Motor neuron (in vitro differentiated cells): ENCODE results near the gene TEDC2. TPM values are rescaled to one million over a fixed set of nuclear protein-coding genes. Genes with fewer than 3 reads are reported as not detected.

Experiments
- ATAC-seq, 8 experiments: fragments of 200-7000 bp; cut with Tn5 transposase; replicated peaks in 6 of 8; 2 replicates each; pipeline ENCODE4 v1.8.0; 2021; ENCODE audit warnings: mild to moderate bottlenecking in 8 of 8, moderate library complexity in 8 of 8
- H3K27ac ChIP-seq, 2 donors: fragments of 250-450 bp; sonication (Bioruptor Pico); 2 replicates each; pipeline ENCODE4 v1.9.0; 2021; ENCODE audit warnings: antibody characterized with exemption in 2 of 2, mild to moderate bottlenecking in 2 of 2, moderate library complexity in 1 of 2
- H3K4me1 ChIP-seq, 2 donors: fragments of 250-450 bp; sonication (Bioruptor Pico); replicated peaks in 1 of 2; 2 replicates each; pipeline ENCODE4 v1.6.1; 2021; ENCODE audit warnings: antibody characterized with exemption in 2 of 2, mild to moderate bottlenecking in 2 of 2, moderate library complexity in 1 of 2
- H3K4me3 ChIP-seq, 5 donors: fragments of 250-450 bp; sonication (Bioruptor Pico); 2 replicates each; pipeline ENCODE4 v1.9.0; 2021; ENCODE audit warnings: antibody characterized with exemption in 5 of 5, mild to moderate bottlenecking in 5 of 5, moderate library complexity in 4 of 5
- WGBS, 10 experiments: fragments of 450-650 bp; shearing (Covaris generic); methylation state at CpG; one replicate each; pipeline ENCODE4 v1.0.0; 2022; 5-methylcytosine and 5-hydroxymethylcytosine counted together
- in situ Hi-C, 9 experiments: fragments of 400-800 bp; cut with MboI; loops; one replicate each; pipeline ENCODE4 v1.15.0; 2021; ENCODE audit warnings: low sequenced_read_pairs in 9 of 9, low pct_unique_long_range_greater_than_20kb in 2 of 9; ENCODE audit not compliant: unreplicated experiment in 9 of 9
- total RNA-seq, 8 experiments: library from RNA; unstranded; fragments of 300-600 nt; gene quantifications; 2 replicates each; pipeline versions ENCODE4 v1.2.3 to v1.2.4, GENCODE V29; 2022

Gene TEDC2, protein sequence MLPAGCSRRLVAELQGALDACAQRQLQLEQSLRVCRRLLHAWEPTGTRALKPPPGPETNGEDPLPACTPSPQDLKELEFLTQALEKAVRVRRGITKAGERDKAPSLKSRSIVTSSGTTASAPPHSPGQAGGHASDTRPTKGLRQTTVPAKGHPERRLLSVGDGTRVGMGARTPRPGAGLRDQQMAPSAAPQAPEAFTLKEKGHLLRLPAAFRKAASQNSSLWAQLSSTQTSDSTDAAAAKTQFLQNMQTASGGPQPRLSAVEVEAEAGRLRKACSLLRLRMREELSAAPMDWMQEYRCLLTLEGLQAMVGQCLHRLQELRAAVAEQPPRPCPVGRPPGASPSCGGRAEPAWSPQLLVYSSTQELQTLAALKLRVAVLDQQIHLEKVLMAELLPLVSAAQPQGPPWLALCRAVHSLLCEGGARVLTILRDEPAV
- 10 to 100 TPM in 4 of 8 experiments, 1 to 10 TPM in 3, under 1 TPM in 1; 0.61 to 26.8 (median 10.0) TPM for total RNA-seq

DNA sequence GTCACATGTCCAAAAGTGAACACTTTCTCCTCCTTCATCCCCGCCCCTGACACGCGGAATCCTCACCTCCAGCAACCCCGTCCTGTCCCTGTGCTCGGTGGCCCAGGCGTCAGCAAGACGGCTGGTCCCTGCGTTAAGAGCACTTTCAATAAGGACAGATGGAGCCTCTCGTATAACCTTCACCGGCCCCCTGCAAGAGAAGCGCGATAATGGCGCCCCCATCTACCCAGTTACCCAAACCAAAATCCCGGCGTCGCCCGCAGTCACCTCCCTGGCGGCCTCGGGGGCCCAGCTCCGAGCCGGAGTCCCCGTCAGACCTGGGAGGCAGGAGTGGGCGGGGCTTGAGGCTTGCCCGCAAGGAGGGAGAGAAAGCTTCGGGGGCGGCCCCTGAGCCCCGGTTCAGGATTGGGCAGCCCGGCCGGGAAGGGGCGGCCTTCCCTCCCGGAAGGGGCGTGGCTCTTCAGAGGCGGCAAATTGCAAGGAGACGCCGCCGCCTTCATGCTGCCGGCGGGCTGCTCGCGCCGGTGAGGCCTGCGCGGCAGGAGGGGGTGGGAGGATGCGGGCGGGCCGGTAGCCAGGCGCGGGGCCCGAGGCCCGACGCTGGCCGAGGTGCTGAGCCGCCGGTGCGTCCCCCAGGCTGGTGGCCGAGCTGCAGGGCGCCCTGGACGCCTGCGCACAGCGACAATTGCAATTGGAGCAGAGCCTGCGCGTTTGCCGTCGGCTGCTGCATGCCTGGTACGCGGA is at the start of gene TEDC2:
Gene TEDC2, plus strand, starts transcription at position 463 of the 744 bp plus-strand sequence. Its CDS starts 36 bp downstream, at position 499.
- WGBS, 10 experiments: 0 to 20% (median 0%) methylated on average over 1 to 16 of the region's 66 CpGs; no CpG with 5 or more reads in 3 of the 10 experiments
- H3K27ac ChIP-seq: peak within 1 kb of the TSS; percentile 57 to 58
- in situ Hi-C loops: no loop called here
- peak; percentile 93 to 96 (median 94) for ATAC-seq
- H3K4me3 ChIP-seq: peak within 1 kb of the TSS; percentile 65 to 89 (median 70)
- H3K4me1 ChIP-seq: peaks cover 3 to 16% of the 10 kb centered on the region in 2 donors

DNA sequence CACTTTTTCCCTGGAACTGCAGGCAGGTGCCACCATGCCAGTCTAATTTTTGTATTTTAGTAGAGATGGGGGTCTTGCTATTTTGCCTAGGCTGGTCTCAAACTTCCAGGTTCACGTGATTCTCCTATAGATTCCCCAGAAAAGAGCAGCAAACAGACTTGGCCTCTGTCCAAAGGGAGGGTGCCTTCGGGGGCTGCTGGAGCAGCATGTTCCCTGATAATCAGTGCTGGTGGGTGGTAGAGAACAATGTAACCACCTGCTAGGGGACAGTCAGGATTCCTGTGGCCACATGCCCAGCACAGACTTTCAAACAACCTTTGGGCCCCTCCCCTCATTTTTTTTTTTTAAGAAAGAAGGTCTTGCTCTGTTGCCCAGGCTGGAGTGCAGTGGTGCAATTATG is 44.8 kb upstream of the TEDC2 start:
- no peak overlapping the region for H3K4me3 ChIP-seq
- in situ Hi-C loops: no loop called here
- no peak for ATAC-seq

DNA sequence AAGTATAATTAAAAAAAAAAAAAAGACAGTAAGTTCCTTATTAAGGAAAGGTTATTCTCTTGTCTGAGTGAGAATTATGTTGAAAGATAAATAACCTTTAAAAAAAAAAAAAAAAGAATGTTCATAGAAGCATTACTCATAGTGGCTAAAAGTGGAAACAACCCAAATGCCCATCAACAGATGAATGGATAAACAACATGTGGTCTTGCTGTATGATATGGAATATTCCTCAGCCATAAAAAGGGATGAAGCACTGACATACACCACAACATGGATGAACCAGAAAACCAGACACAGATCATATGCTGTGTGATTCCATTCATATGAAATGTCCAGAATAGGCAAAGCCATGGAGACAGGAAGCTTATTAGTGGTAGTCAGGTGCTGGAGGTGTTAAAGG is 39.9 kb upstream of the TEDC2 start:
- H3K27ac ChIP-seq: no peak overlapping the region
- ATAC-seq: no peak
- in situ Hi-C loops: no loop called here
- no peaks in the 10 kb centered on the region for H3K4me1 ChIP-seq
- H3K4me3 ChIP-seq: no peak overlapping the region

More for the DNA sequence above, 44.8 kb upstream of the TEDC2 start:
- Histone ChIP-seq H3K27ac (no peak overlapping the region), H3K4me1 (no peaks in the 10 kb centered on the region)
- 80 to 100% (median 84%) methylated on average over 1 to 2 of the region's 2 CpGs; no CpG with 5 or more reads in 6 of the 10 experiments for WGBS, 10 experiments

GRCh38 chr16:2422123-2422867 is 37.6 kb upstream of the TEDC2 start:
- no peak overlapping the region for H3K27ac ChIP-seq
- H3K4me3 ChIP-seq: no peak overlapping the region
- in situ Hi-C loops: no loop called here
- 42 to 100% (median 83%) methylated on average over 1 to 2 of the region's 7 CpGs; no CpG with 5 or more reads in 3 of the 10 experiments for WGBS, 10 experiments
- H3K4me1 ChIP-seq: no peaks in the 10 kb centered on the region
- ATAC-seq: peak in 3 of 8 experiments; percentile 18 to 53 (median 21)

DNA sequence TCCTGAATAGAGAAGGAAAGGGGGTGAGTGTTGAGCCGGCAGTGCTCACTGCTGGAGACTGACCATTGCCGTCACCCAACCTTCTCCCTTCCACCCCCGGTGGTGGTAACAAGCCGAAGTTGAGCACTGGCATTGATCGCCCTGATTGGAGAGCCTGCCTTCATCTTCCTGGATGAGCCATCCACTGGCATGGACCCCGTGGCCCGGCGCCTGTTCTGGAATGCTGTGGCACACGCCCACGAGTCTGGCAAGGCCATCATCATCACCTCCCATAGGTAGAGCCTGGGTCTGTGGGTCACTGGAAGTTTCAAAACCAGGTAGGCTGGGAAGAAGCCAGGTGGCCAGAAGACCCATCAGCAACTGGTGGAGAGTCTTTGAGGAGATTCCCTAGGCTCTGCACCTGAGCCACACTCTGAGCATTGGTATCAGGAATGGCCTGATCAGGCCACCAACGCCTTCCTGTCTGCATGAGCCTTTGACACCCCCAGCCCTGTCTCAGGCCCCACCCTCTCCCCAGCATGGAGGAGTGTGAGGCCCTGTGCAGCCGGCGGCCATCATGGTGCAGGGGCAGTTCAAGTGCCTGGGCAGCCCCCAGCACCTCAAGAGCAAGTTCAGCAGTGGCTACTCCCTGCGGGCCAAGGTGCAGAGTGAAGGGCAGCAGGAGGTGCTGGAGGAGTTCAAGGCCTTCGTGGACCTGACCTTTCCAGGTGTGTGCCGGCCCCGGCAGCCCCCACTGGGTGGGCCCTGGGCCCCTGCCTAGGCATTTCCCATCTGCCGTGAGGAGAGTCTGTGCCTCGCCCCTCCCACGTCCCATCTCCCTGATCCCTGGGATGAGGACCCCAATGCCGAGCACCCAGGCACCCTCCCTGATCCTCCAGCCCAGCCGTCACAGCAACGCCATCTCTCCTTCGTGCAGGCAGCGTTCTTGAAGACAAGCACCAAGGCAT is 35.6 kb upstream of the TEDC2 start:
- no peak for ATAC-seq
- in situ Hi-C loops: loop anchor here in 1 of 9 experiments (25.0 kb wide), 1 partner anchor 87 kb away; the partner anchor contains the start of gene ABCA3
- Histone ChIP-seq H3K27ac (no peak overlapping the region), H3K4me1 (peaks cover 0 to 4% of the 10 kb centered on the region in 2 donors), H3K4me3 (no peak overlapping the region)
- 80 to 94% (median 83%) methylated on average over 1 to 9 of the region's 25 CpGs; no CpG with 5 or more reads in 6 of the 10 experiments for WGBS, 10 experiments

DNA sequence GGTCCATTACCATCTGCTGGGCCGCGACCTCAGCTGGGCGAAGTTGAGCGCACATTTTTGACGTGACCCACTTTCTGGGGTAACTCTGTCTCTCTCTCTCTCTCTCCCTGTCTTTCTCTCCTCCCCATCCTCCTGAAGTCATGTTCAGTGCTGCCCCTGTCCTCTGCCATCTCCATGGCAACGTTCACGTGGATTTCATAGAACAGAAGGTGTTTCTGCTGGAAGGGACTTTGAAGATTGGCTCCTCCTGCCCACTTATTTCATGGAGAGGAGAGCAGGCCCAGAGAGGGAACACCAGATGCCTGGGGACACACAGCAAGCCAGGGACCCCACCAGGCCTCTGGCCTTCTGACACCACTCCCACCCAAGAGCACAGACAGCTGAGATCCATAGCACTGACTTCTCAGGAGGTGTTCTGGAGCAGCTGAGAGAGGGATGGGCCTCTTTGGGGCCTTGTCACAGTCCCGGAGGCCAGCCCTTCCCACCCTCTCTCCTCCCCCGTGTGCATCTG is 34.8 kb upstream of the TEDC2 start:
- Histone ChIP-seq H3K4me1 (peaks cover 0 to 4% of the 10 kb centered on the region in 2 donors), H3K27ac (no peak overlapping the region), H3K4me3 (no peak overlapping the region)
- WGBS, 10 experiments: 17 to 100% (median 83%) methylated on average over 1 to 9 of the region's 9 CpGs; no CpG with 5 or more reads in 5 of the 10 experiments
- no peak for ATAC-seq
- in situ Hi-C loops: loop anchor here in 1 of 9 experiments (25.0 kb wide), 1 partner anchor 88 kb away; the partner anchor contains the start of gene ABCA3

DNA sequence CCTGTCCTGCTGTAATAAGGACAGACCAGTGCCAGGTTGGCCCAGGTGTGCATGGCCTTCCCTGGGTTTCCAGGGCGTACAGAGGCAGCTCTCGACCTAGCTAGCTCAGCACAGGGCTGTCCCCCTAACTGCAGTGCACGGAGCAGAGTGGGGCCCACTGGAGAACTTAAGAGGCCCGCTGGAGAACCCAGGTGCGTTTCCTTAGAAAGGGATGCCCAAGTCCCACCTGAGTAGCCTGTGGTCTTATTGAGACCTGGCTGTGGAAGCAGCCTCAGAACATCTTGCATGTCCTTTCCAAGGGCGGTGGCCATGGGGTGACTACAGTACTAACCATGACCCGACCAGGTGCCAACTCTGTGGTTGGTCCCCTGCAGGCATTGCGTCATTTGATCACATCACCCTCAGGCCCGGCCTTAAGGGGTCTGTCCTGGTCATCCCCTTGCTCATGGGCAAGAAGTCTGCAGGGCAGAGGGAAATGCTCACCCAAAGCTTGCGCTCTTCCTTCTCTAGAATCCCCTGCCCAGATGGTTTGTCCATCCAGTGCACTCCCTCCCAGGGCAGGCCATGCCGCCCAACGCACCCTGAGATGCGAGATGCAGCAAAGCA is 34.0 kb upstream of the TEDC2 start:
- WGBS, 10 experiments: 66 to 100% (median 83%) methylated on average over 1 to 6 of the region's 13 CpGs; no CpG with 5 or more reads in 4 of the 10 experiments
- ATAC-seq: no peak
- Histone ChIP-seq H3K4me3 (no peak overlapping the region), H3K27ac (no peak overlapping the region), H3K4me1 (peaks cover 5 to 9% of the 10 kb centered on the region in 2 donors)
- in situ Hi-C loops: loop anchor here in 1 of 9 experiments (25.0 kb wide), 1 partner anchor 89 kb away; the partner anchor contains the start of gene ABCA3

DNA sequence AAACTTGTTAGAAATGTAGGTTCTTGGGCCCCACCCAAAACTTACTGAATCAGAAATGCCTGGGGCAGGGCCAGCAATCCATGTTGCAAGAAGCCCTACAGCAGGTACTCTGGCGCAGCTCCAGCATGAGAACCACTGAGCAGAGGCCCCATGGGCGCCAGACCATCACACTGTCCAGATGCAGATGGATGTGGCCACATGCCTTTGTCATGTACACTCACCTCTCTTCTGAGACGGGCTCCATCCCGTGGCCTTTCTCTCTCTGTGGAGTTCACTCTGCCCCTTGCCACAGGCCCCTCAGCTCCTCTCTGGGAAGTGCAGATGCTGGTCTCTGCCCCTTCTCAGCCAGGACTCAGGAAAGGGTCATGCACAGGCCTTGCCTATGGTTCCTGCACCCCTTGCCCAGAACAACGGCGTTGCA is 33.0 kb upstream of the TEDC2 start:
- in situ Hi-C loops: loop anchor here in 1 of 9 experiments (25.0 kb wide), 1 partner anchor 90 kb away; the partner anchor contains the start of gene ABCA3
- WGBS, 10 experiments: 65 to 100% (median 73%) methylated on average over 1 to 6 of the region's 6 CpGs; no CpG with 5 or more reads in 5 of the 10 experiments
- no peak overlapping the region for H3K4me3 ChIP-seq
- H3K27ac ChIP-seq: no peak overlapping the region
- H3K4me1 ChIP-seq: peaks cover 9 to 12% of the 10 kb centered on the region in 2 donors
- no peak for ATAC-seq

GRCh38 chr16:2427526-2427925 is 32.4 kb upstream of the TEDC2 start:
- no peak overlapping the region for H3K27ac ChIP-seq
- peaks cover 9 to 12% of the 10 kb centered on the region in 2 donors for H3K4me1 ChIP-seq
- WGBS, 10 experiments: 60 to 93% (median 85%) methylated on average over 1 to 3 of the region's 4 CpGs; no CpG with 5 or more reads in 6 of the 10 experiments
- in situ Hi-C loops: loop anchor here in 1 of 9 experiments (25.0 kb wide), 1 partner anchor 90 kb away; the partner anchor contains the start of gene ABCA3
- no peak for ATAC-seq
- no peak overlapping the region for H3K4me3 ChIP-seq

DNA sequence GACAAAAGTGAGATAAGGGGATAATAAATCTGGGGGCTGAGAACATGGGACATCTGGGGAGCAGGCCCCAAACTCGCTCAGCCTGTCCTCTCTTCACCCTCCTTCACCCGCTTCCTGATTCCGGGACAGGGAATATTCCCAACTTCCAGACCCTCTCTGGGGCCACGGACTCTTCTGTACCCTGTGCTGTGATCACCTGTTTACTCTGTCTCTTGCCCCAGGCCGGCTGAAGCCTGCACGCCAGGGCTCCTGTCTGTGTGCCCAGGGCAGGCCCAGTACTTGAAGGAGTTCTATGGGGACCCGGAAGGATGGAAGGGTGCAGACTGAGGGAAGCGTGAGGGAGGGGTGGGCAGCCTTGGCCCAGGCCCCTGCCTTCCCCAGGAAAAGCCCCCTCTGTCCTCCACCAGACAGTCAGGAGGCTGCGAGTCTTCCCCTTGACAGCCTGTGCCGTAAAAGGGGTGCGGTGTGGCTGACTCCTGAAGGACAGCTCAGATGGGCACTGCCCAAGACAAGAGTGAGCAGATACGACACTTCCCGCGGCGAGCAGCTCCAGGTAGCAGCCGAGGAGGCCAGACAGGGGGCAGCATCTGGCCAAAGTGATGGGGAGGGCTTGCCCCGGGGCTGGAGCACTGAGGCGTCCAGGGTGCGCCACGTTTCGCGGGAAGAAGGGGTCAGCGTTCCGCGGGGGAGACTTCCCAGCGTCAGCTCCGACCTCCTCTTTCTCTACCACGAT is 31.7 kb upstream of the TEDC2 start:
- Histone ChIP-seq H3K4me1 (peaks cover 9 to 12% of the 10 kb centered on the region in 2 donors), H3K4me3 (peak overlapping the region; percentile 61 to 90 (median 68)), H3K27ac (peak overlapping the region in 1 of 2 donors; percentile 72)
- peak; percentile 3 to 47 (median 24) for ATAC-seq
- 47 to 100% (median 74%) methylated on average over 1 to 7 of the region's 28 CpGs; no CpG with 5 or more reads in 6 of the 10 experiments for WGBS, 10 experiments
- in situ Hi-C loops: loop anchor here in 1 of 9 experiments (25.0 kb wide), 1 partner anchor 91 kb away; the partner anchor contains the start of gene ABCA3
